ENCODE data around the gene DNAJC19.
A peak's percentile ranks its signal among the peaks of the same experiment; 100 is the strongest.
"Not testable (repeated sequence)": the region's sequence is repeated elsewhere in the genome, so short reads cannot be mapped to it uniquely, and the experiment has no call there.

DNAJC19 gene

DNA sequence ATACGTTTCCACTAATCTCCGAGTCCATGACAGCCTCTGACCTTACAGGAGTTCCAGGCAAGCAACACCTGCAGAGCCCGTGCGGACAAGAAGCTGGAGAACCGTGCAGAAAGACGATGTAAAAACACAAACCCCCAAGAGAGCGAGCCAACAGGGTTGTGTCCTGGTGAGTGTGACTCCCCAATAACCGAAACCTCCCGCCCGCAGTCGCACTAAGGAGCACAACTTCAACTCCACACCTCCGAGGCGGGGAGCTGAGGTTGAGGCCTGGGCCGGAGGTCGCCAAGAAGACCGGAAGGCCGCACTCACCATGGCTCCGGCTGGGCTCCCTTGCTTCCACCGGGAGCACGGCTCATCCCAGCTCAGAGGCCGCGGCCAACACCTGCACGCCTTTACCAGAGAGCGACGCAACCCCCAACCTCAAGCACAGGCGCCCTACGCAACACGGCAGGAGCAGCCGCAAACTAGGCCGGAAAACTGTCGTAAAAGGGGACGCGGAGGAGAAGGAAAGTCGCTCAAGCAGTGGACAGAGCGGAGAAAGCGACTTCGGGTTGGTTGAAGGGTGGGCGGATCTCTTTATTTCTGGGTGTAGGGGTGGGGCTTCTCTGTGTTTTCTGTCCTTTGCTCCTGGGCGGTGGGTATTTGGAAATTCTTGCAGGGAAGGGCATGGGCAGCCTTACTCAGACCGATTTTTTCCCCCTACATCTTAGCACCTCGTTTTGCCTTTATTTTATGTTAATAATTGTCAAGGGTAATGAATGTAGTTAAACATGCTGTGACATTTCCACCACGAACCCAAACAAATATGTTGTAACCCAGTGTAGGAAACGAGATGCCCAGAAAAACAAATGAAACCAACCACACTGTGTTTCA lies at the start of gene DNAJC19:
Gene DNAJC19 (minus strand): TSS at position 446 of the 873 bp plus-strand sequence. CDS start 134 bp downstream, at position 312.
- Histone ChIP-seq H3K4me3 (ENCODE audit: low read depth in 1 of 2, low read length in 2 of 2) (peak within 1 kb of the TSS; percentile 99), H3K27ac (ENCODE audit: low read depth, low read length) (peak within 1 kb of the TSS; percentile 59), H3K9ac (ENCODE audit: low read depth in 1 of 2, low read length in 2 of 2) (peak within 1 kb of the TSS; percentile 89 to 90), H3K9me3 (ENCODE audit: control insufficient read depth in 1 of 2, low read length in 2 of 2) (no peaks in the 10 kb centered on the region), H3K27me3 (ENCODE audit: control insufficient read depth in 1 of 2, insufficient read depth in 2 of 2, low read length in 2 of 2) (no peaks in the 10 kb centered on the region), H3K36me3 (ENCODE audit: control insufficient read depth in 1 of 2, insufficient read depth in 2 of 2, low read length in 2 of 2) (peaks cover 4 to 15% of the 10 kb centered on the region in 2 donors), H3K4me1 (ENCODE audit: control insufficient read depth in 1 of 2, insufficient read depth in 2 of 2, low read length in 2 of 2) (peaks cover 4 to 6% of the 10 kb centered on the region in 2 donors)

DNA sequence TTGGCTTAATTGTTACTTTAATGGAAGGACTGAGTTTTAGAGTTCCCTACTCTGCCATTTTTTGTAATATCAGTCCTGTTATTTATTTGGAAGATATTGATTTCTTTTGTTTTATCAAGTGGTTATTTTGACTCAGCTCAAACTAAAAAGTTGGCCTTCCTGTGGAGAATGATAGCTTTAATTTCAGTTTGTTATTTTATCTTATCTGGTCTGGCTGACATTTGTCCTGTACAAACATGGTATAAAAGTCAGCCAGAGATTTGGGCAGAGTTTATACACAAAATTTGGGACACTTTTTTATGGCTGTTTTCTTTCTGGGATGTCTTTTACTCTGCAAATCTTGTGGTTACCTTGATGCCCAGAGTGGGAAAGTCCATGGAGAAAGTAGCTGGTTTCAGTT lies 41.4 kb upstream of the DNAJC19 start:
- Histone ChIP-seq H3K4me1 (ENCODE audit: control insufficient read depth in 1 of 2, insufficient read depth in 2 of 2, low read length in 2 of 2) (no peaks in the 10 kb centered on the region), H3K27me3 (ENCODE audit: control insufficient read depth in 1 of 2, insufficient read depth in 2 of 2, low read length in 2 of 2) (no peaks in the 10 kb centered on the region), H3K9ac (ENCODE audit: low read depth in 1 of 2, low read length in 2 of 2) (no peak overlapping the region), H3K9me3 (ENCODE audit: control insufficient read depth in 1 of 2, low read length in 2 of 2) (no peaks in the 10 kb centered on the region), H3K4me3 (ENCODE audit: low read depth in 1 of 2, low read length in 2 of 2) (no peak overlapping the region), H3K36me3 (ENCODE audit: control insufficient read depth in 1 of 2, insufficient read depth in 2 of 2, low read length in 2 of 2) (no peaks in the 10 kb centered on the region), H3K27ac (ENCODE audit: low read depth, low read length) (no peak overlapping the region)

DNA sequence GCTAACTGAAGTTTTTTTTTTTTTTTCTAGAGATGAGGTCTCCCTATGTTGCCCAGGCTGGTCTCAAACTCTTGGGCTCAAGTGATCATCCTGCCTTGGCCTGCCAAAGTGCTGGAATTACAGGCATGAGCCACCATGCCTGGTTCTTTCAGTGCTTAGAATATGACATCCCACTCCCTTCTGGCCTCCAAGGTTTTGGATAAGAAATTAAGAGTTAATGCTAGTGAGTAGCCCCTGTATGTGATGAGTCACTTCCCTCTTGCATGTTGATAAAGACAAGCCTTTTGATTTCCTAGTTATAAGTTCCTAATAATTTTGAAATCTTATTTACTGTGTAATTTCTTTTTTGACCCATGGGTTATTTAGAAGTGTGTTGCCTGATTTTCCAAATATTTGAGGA lies 35.7 kb upstream of the DNAJC19 start:
- H3K9me3 ChIP-seq (ENCODE audit: control insufficient read depth in 1 of 2, low read length in 2 of 2): no peaks in the 10 kb centered on the region
- no peak overlapping the region for H3K27ac ChIP-seq (ENCODE audit: low read depth, low read length)
- H3K27me3 ChIP-seq (ENCODE audit: control insufficient read depth in 1 of 2, insufficient read depth in 2 of 2, low read length in 2 of 2): no peaks in the 10 kb centered on the region
- no peaks in the 10 kb centered on the region for H3K4me1 ChIP-seq (ENCODE audit: control insufficient read depth in 1 of 2, insufficient read depth in 2 of 2, low read length in 2 of 2)
- H3K4me3 ChIP-seq (ENCODE audit: low read depth in 1 of 2, low read length in 2 of 2): no peak overlapping the region
- H3K9ac ChIP-seq (ENCODE audit: low read depth in 1 of 2, low read length in 2 of 2): no peak overlapping the region
- no peaks in the 10 kb centered on the region for H3K36me3 ChIP-seq (ENCODE audit: control insufficient read depth in 1 of 2, insufficient read depth in 2 of 2, low read length in 2 of 2)

DNA sequence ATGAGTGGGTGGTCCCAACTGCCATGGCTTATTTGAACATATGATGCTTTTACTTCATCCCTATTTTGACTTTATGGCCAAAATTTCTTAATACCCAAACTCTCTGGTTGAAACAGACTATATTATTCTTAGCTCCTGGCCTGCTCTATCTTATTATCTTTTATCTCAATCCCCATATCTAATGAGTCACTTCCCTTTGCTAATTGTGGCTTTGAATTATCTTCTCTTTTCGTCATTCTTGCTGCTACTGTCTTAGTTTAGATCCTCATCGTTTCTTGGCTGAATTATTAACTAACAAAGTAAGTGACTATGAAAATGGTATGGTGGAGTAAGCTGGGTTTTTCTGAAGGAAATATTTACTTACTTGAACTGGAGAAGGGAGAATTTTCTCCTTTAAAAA lies 28.2 kb upstream of the DNAJC19 start:
- no peak overlapping the region for H3K4me3 ChIP-seq (ENCODE audit: low read depth in 1 of 2, low read length in 2 of 2)

DNA sequence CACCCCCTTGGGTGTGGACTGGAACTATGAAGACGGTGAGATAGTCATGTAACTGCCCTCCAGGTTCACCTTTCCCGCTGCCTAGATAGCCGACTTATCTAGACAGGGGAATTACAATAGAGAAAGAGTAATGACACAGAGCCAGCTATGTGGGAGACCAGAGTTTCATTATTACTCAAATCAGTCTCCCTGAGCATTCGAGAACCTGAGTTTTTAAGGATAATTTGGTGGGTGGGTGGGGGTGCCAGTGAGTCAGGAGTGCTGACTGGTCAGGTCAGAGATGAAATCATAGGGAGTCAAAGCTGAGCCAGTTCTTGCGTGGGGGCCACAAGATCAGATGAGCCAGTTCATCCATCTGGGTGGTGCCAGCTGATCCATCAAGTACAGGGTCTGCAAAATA lies 19.7 kb upstream of the DNAJC19 start:
- Histone ChIP-seq H3K4me1 (ENCODE audit: control insufficient read depth in 1 of 2, insufficient read depth in 2 of 2, low read length in 2 of 2) (no peaks in the 10 kb centered on the region), H3K27ac (ENCODE audit: low read depth, low read length) (no peak overlapping the region), H3K27me3 (ENCODE audit: control insufficient read depth in 1 of 2, insufficient read depth in 2 of 2, low read length in 2 of 2) (no peaks in the 10 kb centered on the region), H3K36me3 (ENCODE audit: control insufficient read depth in 1 of 2, insufficient read depth in 2 of 2, low read length in 2 of 2) (no peaks in the 10 kb centered on the region), H3K9me3 (ENCODE audit: control insufficient read depth in 1 of 2, low read length in 2 of 2) (no peaks in the 10 kb centered on the region), H3K4me3 (ENCODE audit: low read depth in 1 of 2, low read length in 2 of 2) (no peak overlapping the region), H3K9ac (ENCODE audit: low read depth in 1 of 2, low read length in 2 of 2) (no peak overlapping the region)

More for the DNA sequence above, 28.2 kb upstream of the DNAJC19 start:
- Histone ChIP-seq H3K4me1 (ENCODE audit: control insufficient read depth in 1 of 2, insufficient read depth in 2 of 2, low read length in 2 of 2) (no peaks in the 10 kb centered on the region), H3K36me3 (ENCODE audit: control insufficient read depth in 1 of 2, insufficient read depth in 2 of 2, low read length in 2 of 2) (no peaks in the 10 kb centered on the region), H3K27ac (ENCODE audit: low read depth, low read length) (no peak overlapping the region), H3K9ac (ENCODE audit: low read depth in 1 of 2, low read length in 2 of 2) (no peak overlapping the region), H3K9me3 (ENCODE audit: control insufficient read depth in 1 of 2, low read length in 2 of 2) (no peaks in the 10 kb centered on the region), H3K27me3 (ENCODE audit: control insufficient read depth in 1 of 2, insufficient read depth in 2 of 2, low read length in 2 of 2) (no peaks in the 10 kb centered on the region)

DNA sequence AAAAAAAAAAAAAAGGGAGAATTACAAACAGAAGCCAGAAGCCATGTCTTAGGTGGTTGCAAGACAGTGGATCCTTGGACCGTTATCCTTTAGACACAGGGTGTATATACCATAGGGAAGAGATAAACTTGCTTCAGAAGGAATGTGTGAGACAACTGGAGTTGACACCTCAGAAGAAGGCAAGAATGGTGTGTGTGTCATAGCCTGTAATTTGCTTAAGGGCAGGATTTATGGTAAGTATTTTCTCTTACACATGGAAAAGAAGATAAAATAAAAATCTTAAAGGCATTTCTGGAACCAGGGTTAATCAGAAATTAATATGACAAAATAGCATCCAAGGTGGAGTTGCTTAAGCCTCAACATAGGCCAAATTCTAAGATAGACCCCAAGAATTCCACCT lies 19.3 kb upstream of the DNAJC19 start:
- Histone ChIP-seq H3K36me3 (ENCODE audit: control insufficient read depth in 1 of 2, insufficient read depth in 2 of 2, low read length in 2 of 2) (no peaks in the 10 kb centered on the region), H3K27me3 (ENCODE audit: control insufficient read depth in 1 of 2, insufficient read depth in 2 of 2, low read length in 2 of 2) (no peaks in the 10 kb centered on the region), H3K4me3 (ENCODE audit: low read depth in 1 of 2, low read length in 2 of 2) (no peak overlapping the region), H3K27ac (ENCODE audit: low read depth, low read length) (no peak overlapping the region), H3K9me3 (ENCODE audit: control insufficient read depth in 1 of 2, low read length in 2 of 2) (no peaks in the 10 kb centered on the region), H3K4me1 (ENCODE audit: control insufficient read depth in 1 of 2, insufficient read depth in 2 of 2, low read length in 2 of 2) (no peaks in the 10 kb centered on the region), H3K9ac (ENCODE audit: low read depth in 1 of 2, low read length in 2 of 2) (no peak overlapping the region)

DNA sequence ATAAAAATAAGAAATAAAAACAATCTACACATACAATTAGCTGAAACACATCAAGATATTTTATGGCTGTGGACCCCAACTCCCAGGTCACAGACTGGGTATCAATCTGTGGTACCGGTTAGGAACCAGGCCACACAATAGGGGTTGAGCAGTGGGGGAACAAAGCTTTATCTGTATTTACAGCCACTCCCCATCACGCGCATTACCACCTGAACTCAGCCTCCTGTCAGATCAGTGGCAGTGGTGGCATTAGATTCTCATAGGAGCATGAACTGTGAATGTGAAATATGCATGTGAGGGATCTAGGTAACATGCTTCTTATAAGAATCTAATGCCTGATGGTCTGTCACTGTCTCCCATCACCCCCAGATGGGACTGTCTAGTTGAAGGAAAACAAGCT lies 17.7 kb upstream of the DNAJC19 start:
- H3K4me1 ChIP-seq (ENCODE audit: control insufficient read depth in 1 of 2, insufficient read depth in 2 of 2, low read length in 2 of 2): no peaks in the 10 kb centered on the region
- no peak overlapping the region for H3K27ac ChIP-seq (ENCODE audit: low read depth, low read length)
- H3K36me3 ChIP-seq (ENCODE audit: control insufficient read depth in 1 of 2, insufficient read depth in 2 of 2, low read length in 2 of 2): no peaks in the 10 kb centered on the region
- H3K4me3 ChIP-seq (ENCODE audit: low read depth in 1 of 2, low read length in 2 of 2): no peak overlapping the region
- no peaks in the 10 kb centered on the region for H3K27me3 ChIP-seq (ENCODE audit: control insufficient read depth in 1 of 2, insufficient read depth in 2 of 2, low read length in 2 of 2)
- H3K9me3 ChIP-seq (ENCODE audit: control insufficient read depth in 1 of 2, low read length in 2 of 2): no peaks in the 10 kb centered on the region
- no peak overlapping the region for H3K9ac ChIP-seq (ENCODE audit: low read depth in 1 of 2, low read length in 2 of 2)

DNA sequence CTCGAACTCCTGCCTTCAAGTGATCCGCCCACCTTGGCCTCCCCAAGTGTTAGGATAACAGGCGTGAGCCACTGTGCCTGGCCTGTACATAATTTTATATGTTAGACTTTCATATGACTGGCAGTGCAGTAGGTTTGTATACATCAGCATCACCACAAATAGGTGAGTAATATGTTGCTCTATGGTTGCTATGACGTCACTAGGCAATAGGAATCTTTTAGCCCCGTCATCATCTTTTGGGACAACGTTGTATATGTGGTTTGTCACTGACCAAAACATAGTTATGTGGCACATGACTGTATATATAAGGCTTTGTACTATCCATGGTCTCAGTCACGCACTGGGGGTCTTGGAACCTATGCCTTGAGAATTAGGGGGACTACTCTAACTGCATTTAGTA lies 17.0 kb upstream of the DNAJC19 start:
- Histone ChIP-seq H3K4me1 (ENCODE audit: control insufficient read depth in 1 of 2, insufficient read depth in 2 of 2, low read length in 2 of 2) (no peaks in the 10 kb centered on the region), H3K27me3 (ENCODE audit: control insufficient read depth in 1 of 2, insufficient read depth in 2 of 2, low read length in 2 of 2) (no peaks in the 10 kb centered on the region), H3K36me3 (ENCODE audit: control insufficient read depth in 1 of 2, insufficient read depth in 2 of 2, low read length in 2 of 2) (no peaks in the 10 kb centered on the region), H3K4me3 (ENCODE audit: low read depth in 1 of 2, low read length in 2 of 2) (no peak overlapping the region), H3K9me3 (ENCODE audit: control insufficient read depth in 1 of 2, low read length in 2 of 2) (no peaks in the 10 kb centered on the region), H3K27ac (ENCODE audit: low read depth, low read length) (no peak overlapping the region), H3K9ac (ENCODE audit: low read depth in 1 of 2, low read length in 2 of 2) (no peak overlapping the region)

DNA sequence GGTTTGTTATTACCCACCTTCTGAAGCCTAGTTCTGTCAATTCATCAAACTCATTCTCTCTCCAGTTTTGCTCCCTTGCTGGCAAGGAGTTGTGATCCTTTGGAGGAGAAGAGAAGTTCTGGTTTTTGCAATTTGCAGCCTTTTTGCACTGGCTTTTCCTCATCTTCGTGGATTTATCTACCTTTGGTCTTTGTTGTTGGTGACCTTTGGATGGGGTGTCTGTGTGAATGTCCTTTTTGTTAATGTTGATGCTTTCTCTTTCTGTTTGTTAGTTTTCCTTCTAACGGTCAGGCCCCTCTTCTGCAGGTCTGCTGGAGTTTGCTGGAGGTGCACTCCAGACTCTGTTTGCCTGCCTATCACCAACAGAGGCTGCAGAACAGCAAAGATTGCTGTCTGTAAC lies 13.9 kb upstream of the DNAJC19 start:
- not testable (repeated sequence) for H3K9me3 ChIP-seq (ENCODE audit: control insufficient read depth in 1 of 2, low read length in 2 of 2)

DNA sequence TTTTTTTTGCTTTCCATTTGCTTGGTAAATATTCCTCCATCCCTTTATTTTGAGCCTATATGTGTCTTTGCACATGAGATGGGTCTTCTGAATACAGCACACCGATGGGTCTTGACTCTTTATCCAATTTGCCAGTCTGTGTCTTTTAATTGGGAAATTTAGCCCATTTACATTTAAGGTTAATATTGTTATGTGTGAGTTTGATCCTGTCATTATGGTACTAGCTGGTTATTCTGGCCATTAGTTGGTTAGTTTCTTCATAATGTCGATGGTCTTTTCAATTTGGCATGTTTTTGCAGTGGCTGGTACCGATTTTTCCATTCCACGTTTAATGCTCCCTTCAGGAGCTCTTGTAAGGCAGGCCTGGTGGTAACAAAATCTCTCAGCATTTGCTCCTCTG lies 12.8 kb upstream of the DNAJC19 start:
- not testable (repeated sequence) for H3K4me1 ChIP-seq (ENCODE audit: control insufficient read depth in 1 of 2, insufficient read depth in 2 of 2, low read length in 2 of 2); H3K9ac ChIP-seq (ENCODE audit: low read depth in 1 of 2, low read length in 2 of 2); H3K4me3 ChIP-seq (ENCODE audit: low read depth in 1 of 2, low read length in 2 of 2); H3K36me3 ChIP-seq (ENCODE audit: control insufficient read depth in 1 of 2, insufficient read depth in 2 of 2, low read length in 2 of 2); H3K27me3 ChIP-seq (ENCODE audit: control insufficient read depth in 1 of 2, insufficient read depth in 2 of 2, low read length in 2 of 2); H3K27ac ChIP-seq (ENCODE audit: low read depth, low read length); H3K9me3 ChIP-seq (ENCODE audit: control insufficient read depth in 1 of 2, low read length in 2 of 2)

More for the DNA sequence above, 13.9 kb upstream of the DNAJC19 start:
- H3K4me1 ChIP-seq (ENCODE audit: control insufficient read depth in 1 of 2, insufficient read depth in 2 of 2, low read length in 2 of 2); H3K27ac ChIP-seq (ENCODE audit: low read depth, low read length); H3K36me3 ChIP-seq (ENCODE audit: control insufficient read depth in 1 of 2, insufficient read depth in 2 of 2, low read length in 2 of 2); H3K27me3 ChIP-seq (ENCODE audit: control insufficient read depth in 1 of 2, insufficient read depth in 2 of 2, low read length in 2 of 2); H3K4me3 ChIP-seq (ENCODE audit: low read depth in 1 of 2, low read length in 2 of 2); H3K9ac ChIP-seq (ENCODE audit: low read depth in 1 of 2, low read length in 2 of 2): not testable (repeated sequence)

Measured in duodenal mucosa (tissue), 2 donors.